GM20000 (cell line): Measurements from ENCODE around the gene LYSMD2.
"Not testable (repeated sequence)": the region's sequence is repeated elsewhere in the genome, so short reads cannot be mapped to it uniquely, and the experiment has no call there.

Source experiments
- DNase-seq: peaks from one replicate; pipeline ENCODE4 v3.0.0; 2012; ENCODE audit warnings: low spot score
- CTCF ChIP-seq: IDR thresholded peaks from 2 replicates; pipeline ENCODE4 v1.5.1; 2012; ENCODE audit warnings: mild to moderate bottlenecking, control low read depth; ENCODE audit errors: extremely low read depth, missing control alignments

LYSMD2 gene

GRCh38 chr15:51737522-51738305 is at the start of gene LYSMD2:
LYSMD2 (minus strand) TSS chr15:51737655; CDS start chr15:51737622, 33 bp downstream.
- DNase-seq: peak; percentile 83

GRCh38 chr15:51787130-51787529 is 49.7 kb upstream of the LYSMD2 start:
- not testable (repeated sequence) for DNase-seq

More at GRCh38 chr15:51737522-51738305, at the start of gene LYSMD2:
- TF ChIP-seq CTCF: no peak

GRCh38 chr15:51783967-51784366 is 46.5 kb upstream of the LYSMD2 start:
- no peak for TF ChIP-seq CTCF
- no peak for DNase-seq

GRCh38 chr15:51782357-51782896 is 45.0 kb upstream of the LYSMD2 start:
- TF ChIP-seq CTCF: no peak
- no peak for DNase-seq

- TF ChIP-seq CTCF: no peak
- DNase-seq: no peak
Observed at GRCh38 chr15:51781506-51781905, 44.1 kb upstream of the LYSMD2 start.

- no peak for DNase-seq
- no peak for TF ChIP-seq CTCF
Observed at GRCh38 chr15:51780636-51781035, 43.2 kb upstream of the LYSMD2 start.

GRCh38 chr15:51776952-51777569 is 39.6 kb upstream of the LYSMD2 start:
- DNase-seq: peak; percentile 71
- peak; percentile 73 for TF ChIP-seq CTCF
